Measurements from ENCODE around the gene PYGM.

PYGM gene

DNA sequence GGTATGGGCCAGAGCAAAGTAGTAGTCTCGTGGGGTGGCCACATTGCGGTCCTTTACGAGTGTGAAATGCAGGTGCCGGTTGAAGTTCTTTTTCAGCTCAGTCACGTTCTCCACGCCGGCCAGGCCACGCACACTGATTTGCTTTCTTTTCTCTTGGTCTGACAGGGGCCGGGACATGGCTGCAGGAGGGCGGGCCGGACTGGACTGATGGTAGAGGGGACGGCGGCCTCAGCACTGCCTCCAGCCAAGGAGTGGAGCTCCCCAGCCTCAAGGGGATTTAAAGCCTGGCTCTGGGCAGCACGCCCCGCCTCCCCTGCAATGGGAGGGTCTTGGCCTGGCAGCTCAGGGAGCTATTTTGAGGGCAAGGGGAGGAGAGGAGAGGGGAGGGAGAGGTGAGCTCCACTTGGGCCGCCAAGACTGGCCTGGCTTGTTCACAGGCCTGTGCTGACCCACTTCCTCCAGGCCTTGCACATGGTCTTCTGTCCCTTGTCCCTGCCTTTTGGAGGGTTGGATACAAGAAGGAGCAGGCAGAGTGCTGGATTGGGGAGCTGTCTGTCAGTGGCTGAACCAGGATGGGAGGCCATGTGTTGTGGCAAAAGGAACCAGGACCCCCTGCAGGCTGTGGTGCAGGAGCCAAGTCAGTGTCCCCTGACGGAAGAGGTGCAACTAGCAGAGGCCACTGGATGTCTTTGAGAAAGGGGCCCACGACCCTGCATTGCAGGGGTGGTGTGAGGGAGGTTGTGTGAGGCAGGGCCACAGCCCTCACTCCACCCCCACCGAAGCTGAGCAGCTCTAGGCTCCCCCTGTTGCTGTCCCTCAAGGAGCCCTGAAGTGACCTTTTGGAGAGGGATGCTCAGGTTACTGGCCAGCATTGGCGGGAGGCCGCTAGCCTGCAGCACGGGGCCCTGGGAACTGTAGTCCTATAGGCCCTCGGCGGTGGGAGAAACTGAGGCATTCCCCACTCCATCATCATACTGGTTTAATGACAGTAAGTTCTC is at the start of gene PYGM:
Gene PYGM (minus strand): TSS at position 253 of the 998 bp plus-strand sequence. CDS start 76 bp downstream, at position 177.
- DNase-seq, result peak; percentile 88

GRCh38 chr11:64805481-64805880 is 45.7 kb upstream of the PYGM start:
- no peak for DNase-seq

DNA sequence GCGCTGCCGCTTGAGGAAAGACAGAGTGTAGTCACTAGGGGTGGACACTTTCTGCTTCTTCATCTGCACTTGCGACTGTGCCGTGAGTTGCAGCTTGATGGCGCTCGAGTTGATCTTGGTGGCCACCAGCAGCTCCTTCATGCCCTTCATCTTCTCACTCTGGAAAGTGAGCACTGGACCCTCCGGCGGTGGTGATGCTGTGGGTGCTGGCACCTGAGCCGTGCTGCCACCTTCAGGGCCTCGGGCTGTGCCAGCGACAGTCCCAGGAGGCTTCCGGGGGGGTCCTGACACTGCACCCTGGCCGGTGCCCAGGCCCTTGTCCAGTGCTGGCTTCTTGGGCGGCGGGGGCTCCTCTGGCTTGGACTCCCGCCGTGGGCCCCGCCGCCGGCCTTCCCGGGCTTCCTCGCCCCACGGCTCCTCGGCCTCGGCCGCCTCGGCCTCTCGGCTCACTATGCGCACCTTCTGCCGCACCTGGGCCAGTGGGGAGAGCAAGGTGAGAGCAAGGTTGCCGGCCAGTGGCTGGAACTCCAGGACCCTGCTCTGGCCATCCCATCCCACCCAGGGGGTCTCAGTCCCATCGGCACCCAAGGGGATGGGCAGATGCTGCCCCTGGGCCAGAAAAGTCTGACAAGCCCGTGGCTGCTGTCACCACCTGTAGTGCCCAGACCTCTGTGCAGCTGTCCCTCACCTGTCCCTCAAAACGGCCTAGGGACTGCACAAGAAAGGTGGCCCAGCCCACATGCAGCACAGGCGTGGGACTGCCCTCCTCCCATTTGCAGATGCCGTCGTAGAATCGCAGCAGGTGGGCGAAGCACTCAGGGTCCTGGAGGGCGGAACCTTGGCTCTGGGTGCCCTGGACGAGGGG is 44.8 kb upstream of the PYGM start:
- DNase-seq, result no peak

- no peak for DNase-seq
Observed at GRCh38 chr11:64803846-64804345, 44.1 kb upstream of the PYGM start.

DNA sequence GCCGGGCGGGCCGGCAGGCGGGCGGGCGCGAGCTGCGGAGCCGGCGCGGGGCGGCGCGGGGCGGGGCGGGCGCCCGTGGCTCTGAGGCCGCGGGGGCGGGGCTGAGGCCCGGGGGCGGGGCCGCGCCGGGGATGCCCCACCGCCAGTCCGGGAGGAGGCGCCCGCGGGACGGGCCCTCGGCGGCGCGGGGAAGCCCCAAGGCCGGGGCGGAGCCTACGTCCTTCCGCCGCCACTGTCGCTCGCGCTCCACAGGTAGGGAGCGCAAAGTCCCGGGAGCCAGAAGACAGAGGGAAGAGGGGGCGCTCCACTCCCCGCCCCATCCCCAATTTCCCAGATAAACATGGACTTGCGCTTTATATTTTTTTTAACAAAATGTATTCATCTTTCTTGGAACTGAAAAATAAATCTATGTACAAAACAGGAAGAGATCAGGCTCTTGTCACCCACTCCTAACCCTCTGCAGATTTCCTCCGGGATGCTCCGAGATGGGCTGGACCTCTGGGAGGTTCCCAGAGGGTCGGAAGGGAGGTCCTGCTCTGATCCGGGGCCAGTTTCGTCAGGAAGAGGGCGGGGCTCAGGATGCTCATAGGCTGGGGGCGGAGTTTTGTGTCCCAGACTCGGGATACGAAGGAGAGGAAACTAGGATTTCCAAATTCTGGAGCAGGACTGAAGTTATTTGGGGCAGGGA is 43.5 kb upstream of the PYGM start, which contains the start of gene MAP4K2:
Gene MAP4K2 (minus strand): TSS at position 57 of the 688 bp plus-strand sequence. CDS start 65 bp downstream, outside the sequence.
- peak; percentile 87 for DNase-seq

GRCh38 chr11:64802370-64803157 is 42.8 kb upstream of the PYGM start:
- DNase-seq, result peak; percentile 42

DNA sequence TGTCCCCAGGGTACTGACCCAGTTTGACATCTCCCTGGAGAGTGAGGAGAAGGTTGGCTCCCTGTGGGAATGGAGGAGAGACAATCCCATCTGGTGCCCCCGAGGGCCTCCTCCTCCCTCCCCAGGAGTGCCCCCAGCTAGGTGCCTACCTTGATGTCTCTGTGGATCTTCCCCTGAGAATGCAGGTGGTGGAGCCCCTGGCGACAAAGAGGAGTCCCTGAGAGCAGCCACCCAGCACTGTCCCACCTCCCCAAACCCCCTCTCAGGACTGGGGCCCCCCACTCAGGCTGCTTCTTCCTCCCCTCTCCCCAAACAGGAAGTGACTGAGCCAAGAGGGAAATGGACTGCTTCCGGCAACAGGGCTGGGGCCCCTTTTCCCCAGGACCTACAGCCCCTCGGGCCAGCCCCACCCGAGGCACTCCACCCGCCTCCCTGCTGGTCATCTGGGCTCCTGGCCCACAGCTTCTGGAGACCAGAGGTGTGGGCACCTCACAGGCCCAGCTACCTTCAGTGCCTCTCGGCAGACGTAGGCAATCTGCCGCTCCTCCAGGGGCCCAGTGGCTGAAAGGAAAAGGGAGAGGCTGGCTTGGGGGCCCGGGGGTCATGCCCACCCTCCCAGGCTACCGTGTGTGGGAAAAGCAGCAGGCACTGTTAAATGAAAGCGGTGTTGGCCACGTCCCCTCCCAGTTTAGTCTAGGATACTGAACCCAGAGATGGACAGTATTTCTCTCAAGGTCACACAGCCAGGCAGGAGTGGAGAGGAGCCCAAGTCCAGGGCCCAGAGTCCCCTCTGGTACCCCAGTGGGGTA is 42.0 kb upstream of the PYGM start:
- peak; percentile 44 for DNase-seq

DNA sequence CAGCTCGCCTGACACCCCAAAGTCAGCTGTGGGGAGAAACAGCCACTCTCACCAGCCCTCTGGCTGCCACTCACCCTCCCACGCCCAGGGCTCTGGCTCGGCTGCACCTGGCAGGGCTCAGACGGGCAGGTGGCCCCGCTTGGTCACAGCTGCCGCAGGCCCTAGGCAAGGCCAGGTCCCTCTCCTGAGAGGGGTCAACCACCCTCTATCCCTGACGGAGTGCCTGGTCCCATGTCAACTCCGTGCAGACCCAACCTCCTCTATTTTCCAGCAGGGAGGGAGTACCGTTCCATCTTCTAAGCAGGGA is 41.3 kb upstream of the PYGM start:
- DNase-seq, result no peak

- peak; percentile 38 for DNase-seq
Observed at GRCh38 chr11:64800303-64801157, 40.8 kb upstream of the PYGM start.

DNA sequence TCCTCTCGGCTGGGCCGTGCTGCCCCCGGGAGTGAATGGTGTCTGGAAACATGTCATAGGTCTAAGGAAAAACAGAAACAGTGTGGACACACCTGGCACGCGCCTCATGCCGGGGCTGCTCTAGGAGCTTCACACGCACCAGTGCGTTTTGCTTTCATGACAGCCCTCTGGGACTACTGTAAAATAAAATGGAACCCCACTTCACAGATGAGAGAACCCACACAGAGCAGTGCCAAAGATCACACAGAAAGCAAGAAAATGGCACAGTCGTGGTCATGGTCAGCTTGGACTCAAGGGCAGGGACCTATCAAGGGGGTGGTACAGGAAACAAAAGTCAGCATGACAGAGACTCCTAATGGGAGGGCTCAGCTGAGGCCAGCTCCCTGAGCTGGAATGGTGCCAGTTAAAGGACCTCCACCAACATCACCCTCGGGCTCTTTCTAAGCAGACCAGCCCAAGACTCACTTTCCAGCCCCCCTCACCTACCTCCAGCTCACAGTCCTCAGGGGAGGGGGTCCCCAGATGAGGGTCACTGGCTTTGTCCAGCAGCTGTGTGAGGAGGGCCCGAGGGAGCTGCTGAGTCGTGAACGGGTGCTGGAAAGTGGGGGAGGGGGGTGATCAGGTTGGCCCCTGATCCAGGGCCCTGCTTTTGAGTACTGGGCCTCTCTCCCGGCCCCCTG is 40.0 kb upstream of the PYGM start:
- DNase-seq, result peak; percentile 46

DNA sequence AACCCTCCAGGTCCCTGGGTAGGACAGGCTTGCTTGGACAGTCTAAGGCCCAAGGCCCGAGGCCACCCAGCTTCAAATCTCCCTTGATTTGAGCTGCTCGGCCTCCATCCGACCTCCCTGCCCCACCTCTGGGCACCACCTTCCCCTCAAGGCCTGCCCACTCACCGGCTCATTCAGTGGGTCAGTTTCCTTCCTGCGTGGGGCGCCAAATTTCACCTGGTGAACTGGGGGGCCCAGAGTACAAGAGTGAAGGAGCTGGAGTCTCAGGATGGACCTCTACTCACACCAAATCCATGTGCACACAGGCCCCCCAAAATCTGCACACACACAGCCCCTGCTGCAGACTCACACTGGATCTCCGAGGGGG is 39.5 kb upstream of the PYGM start:
- no peak for DNase-seq

DNA sequence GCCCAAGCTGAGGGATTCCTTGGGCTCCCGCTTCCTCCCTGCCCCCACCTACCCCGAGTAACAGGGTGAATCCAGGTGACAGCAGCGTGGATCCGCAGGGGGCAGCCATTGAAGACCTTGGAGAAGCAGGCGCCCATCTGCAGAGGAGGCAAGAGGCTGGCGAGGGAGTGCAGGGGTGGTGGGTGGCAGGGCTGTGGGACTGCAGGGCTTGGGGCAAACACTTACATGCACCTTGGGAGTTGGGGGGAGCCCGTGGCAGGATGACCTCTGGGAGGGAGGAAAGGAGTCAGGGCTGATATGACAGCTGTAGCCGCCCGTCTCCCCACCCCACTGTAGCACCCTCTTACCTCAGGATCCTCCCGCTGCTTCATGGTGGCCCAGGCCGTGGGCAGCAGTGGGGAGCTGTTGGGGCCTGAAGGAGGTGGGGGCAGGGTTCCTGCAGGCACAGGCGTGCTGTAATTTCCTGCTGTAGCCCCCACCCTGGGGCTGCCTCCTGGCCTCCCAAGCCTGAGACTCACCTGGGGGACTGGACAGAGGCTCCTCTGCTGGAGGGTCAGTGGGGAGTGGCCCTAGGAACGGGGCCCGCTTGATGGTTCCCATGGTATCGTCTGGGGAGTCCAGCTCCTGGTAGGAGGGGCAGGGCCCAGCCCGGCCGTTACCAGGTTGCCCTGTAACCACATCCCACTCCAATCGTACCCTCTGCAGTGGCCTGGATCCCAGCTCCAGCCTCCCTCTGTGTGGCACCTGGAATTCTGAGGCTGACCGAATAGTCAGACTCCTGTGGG is 37.2 kb upstream of the PYGM start:
- DNase-seq, result no peak

DNA sequence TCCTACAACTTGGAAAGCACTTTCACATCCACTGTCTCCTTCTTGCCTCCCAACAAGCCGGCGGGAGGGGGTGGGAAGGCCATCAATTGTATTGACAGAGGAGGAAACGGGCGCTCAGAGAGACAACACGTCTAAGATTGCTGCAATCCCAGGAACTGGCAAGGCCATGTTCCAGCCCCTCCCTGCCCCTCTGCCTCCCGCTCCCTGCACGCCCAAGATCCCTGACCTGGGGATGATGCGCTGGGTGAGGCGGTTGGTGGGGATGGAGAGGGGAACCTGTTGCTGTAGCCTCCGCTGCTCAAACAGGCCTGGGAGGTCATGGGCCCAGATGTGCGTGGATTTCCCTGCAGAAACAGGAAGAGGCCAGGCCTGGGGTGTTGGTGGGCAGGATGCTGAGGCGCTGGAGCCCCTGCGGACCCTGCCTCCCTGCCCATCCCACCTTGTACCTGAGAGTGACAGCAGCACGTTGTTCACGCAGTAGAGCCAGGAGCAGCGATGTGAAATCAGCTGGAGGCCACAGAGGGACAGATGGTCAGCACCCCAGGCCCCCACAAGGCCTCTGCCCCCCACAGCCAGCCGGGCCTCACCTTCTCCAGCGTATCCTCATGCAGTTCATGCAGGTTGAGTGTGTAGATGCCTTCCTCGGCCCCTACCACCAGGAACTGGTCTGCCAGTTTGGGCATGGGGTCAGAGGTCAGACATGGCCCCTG is 36.4 kb upstream of the PYGM start:
- no peak for DNase-seq

- DNase-seq, result no peak
Observed at GRCh38 chr11:64794526-64794925, 34.8 kb upstream of the PYGM start.

GRCh38 chr11:64793271-64794160 is 33.7 kb upstream of the PYGM start:
- DNase-seq, result peak; percentile 68

- DNase-seq, result no peak
Observed at GRCh38 chr11:64792482-64792881, 32.7 kb upstream of the PYGM start.

- no peak for DNase-seq
Observed at GRCh38 chr11:64791781-64792291, 32.1 kb upstream of the PYGM start.

Data from right forelimb (tissue), 1 donor.